Measurements from ENCODE around the gene LILRA6. TPM values are rescaled to one million over a fixed set of nuclear protein-coding genes. Genes with fewer than 3 reads are reported as not detected.

Gene LILRA6
- total and polyA plus RNA-seq, 2 of the 8 experiments (the other 6 are each of a cell fraction or from before 2014, with no cell fraction given) = not detected

DNA sequence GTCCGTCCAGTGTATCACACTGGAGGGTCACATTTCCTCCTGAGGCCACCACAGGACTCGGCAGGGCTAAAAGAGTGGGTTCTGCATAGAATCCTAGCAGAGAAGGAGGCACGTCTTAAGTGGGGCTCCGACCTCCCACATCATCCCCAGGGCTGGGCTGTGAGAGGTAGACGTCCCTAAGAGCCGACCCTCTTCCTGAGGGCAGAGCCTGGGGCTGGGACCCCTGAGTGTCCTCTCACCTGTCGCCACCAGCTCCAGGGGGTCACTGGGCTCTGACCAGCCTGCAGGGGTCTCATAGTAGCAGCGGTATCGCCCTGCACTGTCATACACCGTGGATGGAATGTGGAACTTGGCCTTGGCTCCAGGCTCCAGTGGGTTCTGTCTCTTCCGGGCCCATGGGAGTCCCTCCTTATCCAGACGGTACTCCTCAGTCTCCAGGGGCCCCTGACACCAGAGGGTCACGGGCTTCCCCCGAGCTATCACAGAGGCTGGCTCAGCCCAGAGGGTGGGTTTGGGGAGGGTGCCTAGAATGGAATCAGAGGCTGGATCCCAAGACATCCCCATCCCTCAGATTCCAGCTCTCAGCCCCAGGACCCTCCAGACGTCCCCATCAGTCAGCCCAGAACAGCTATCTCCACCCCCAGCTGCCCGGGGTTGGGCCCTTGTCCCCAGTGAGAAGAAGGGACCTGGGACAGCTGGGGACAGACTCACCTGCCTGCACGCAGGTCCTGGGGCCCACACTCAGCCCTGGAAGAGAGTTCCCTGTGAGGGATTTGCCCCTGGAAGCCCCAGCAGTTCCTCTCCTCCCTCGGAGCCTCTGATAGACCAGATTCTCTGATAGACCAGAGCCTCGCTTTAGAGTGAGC lies 13.9 kb upstream of the LILRA6 start:
- CTCF ChIA-PET (ENCODE audit: partially characterized antibody) = interaction anchor here (0.9 to 2.7 kb wide), 6 partner anchors 10 to 99 kb away, joined by 3 to 35 read pairs (median 4); no protein-coding TSS in a partner anchor
- Histone ChIP-seq H3K27me3 (replicated peaks in 1 of 4; ENCODE audit: control insufficient read depth in 3 of 4, extremely low read depth in 1 of 4, insufficient read depth in 3 of 4, low read length in 3 of 4) (no peaks in the 10 kb centered on the region; a peak in 2 of 7 replicates), H3K79me1 (ENCODE audit: low read depth, low read length) (no peaks in the 10 kb centered on the region), H2BK12ac (ENCODE audit: low read depth, low read length) (0 out of 2 replicates have a peak overlapping the region, but pooled peaks have one; percentile 19), H3K4me1 (replicated peaks in 1 of 4; ENCODE audit: control insufficient read depth in 3 of 4, insufficient read depth in 4 of 4, low read length in 3 of 4) (peaks cover 0 to 13% (median 1%) of the 10 kb centered on the region in 4 experiments; a peak in 4 of 7 replicates), H2BK20ac (ENCODE audit: low read length) (no peak overlapping the region), H4K8ac (ENCODE audit: extremely low read depth, insufficient read depth, low read length) (no peak overlapping the region), H3K18ac (ENCODE audit: extremely low read depth, low read length) (no peak overlapping the region), H4K20me1 (replicated peaks in 1 of 2; ENCODE audit: control insufficient read depth in 1 of 2, insufficient read depth in 2 of 2, low read length in 2 of 2) (no peaks in the 10 kb centered on the region), H2BK15ac (ENCODE audit: low read length) (0 out of 2 replicates have a peak overlapping the region, but pooled peaks have one; percentile 13), H3K79me2 (ENCODE audit: control insufficient read depth in 1 of 2, insufficient read depth in 2 of 2, low read length in 2 of 2) (no peaks in the 10 kb centered on the region), H3K9ac (replicated peaks in 1 of 4; ENCODE audit: extremely low read depth in 1 of 4, low read depth in 3 of 4, low read length in 3 of 4) (no peak overlapping the region), H4K5ac (ENCODE audit: insufficient read length, low read depth, low read length) (no peak overlapping the region), H3K4me3 (ENCODE audit: extremely low read depth in 1 of 4, insufficient read depth in 2 of 4, low read depth in 3 of 4, low read length in 4 of 4) (no peak overlapping the region), H3K56ac (replicated peaks; ENCODE audit: insufficient read length, low read depth, low read length) (no peak overlapping the region), H3K4ac (replicated peaks; ENCODE audit: insufficient read length, low read depth, low read length) (no peak overlapping the region), H3K27ac (ENCODE audit: low read depth, low read length) (no peak overlapping the region), H4K91ac (replicated peaks; ENCODE audit: insufficient read length, low read length) (no peak overlapping the region), H3K36me3 (ENCODE audit: control insufficient read depth in 2 of 4, insufficient read depth in 4 of 4, low read length in 3 of 4) (no peaks in the 10 kb centered on the region), H3K14ac (ENCODE audit: insufficient read length) (no peak overlapping the region), H3K23ac (ENCODE audit: insufficient read length) (no peak overlapping the region), H3K9me3 (ENCODE audit: insufficient read depth in 2 of 2, low read depth in 1 of 2, low read length in 1 of 2) (no peaks in the 10 kb centered on the region), H2BK5ac (ENCODE audit: low read depth, low read length) (no peak overlapping the region), H2BK120ac (replicated peaks; ENCODE audit: low read depth, low read length) (no peak overlapping the region), H2AK5ac (ENCODE audit: low read depth, low read length) (peak overlapping the region; percentile 53; the same call in 1 of the 2 replicates), H3K23me2 (ENCODE audit: low read depth, low read length) (no peaks in the 10 kb centered on the region), H2AFZ (ENCODE audit: low read length) (no peak overlapping the region), H3K4me2 (ENCODE audit: insufficient read depth in 1 of 2, low read depth in 2 of 2, low read length in 2 of 2) (no peak overlapping the region)
- DNase-seq (ENCODE audit: low read depth in 1 of 2, low spot score in 2 of 2) (peak in 1 of 2 experiments; percentile 39), FAIRE-seq (no peak)
- POLR2A ChIA-PET (ENCODE audit: partially characterized antibody) = interaction anchor here (1.0 to 2.3 kb wide), 6 partner anchors 10 to 60 kb away, joined by 3 to 11 read pairs (median 8); no protein-coding TSS in a partner anchor
- no peak for TF ChIP-seq NRF1 (IDR thresholded peaks at IDR 0.05; ENCODE audit: low read depth, low read length)
- TF ChIP-seq CREB1 (IDR thresholded peaks at IDR 0.05) = no peak
- TF ChIP-seq RBBP5 (IDR thresholded peaks at IDR 0.05; ENCODE audit: borderline replicate concordance, low read depth, low read length) = no peak
- no peak for TF ChIP-seq SUZ12 (IDR thresholded peaks at IDR 0.05; ENCODE audit: low read length)
- no peak for TF ChIP-seq CHD2 (IDR thresholded peaks at IDR 0.05; ENCODE audit: low read length)
- no peak for TF ChIP-seq E2F6 (IDR thresholded peaks at IDR 0.05)
- WGBS, 2 experiments (ENCODE audit: extremely low coverage in 1 of 2, insufficient coverage in 1 of 2, insufficient read length in 1 of 2, insufficient replicate concordance in 2 of 2, low coverage in 1 of 2, low lambda C conversion rate in 2 of 2, missing lambda C conversion rate in 1 of 2) = 89% methylated on average over 19 of the region's 19 CpGs; no CpG with 5 or more reads in 1 of the 2 experiments
